Fibroblast of the aortic adventitia (primary cell): ENCODE measurements around the gene SHISA9. TPM values are rescaled to one million over a fixed set of nuclear protein-coding genes. Genes with fewer than 3 reads are reported as not detected.

Experiments
- DNase-seq: peaks from one replicate; pipeline ENCODE4 v3.0.0-alpha.2; 2010; ENCODE audit warnings: low read depth
- H3K4me3 ChIP-seq: 2 replicates; pipeline ENCODE4 v1.5.1; 2011; ENCODE audit warnings: low read depth, mild to moderate bottlenecking, control low read depth, low read length, moderate library complexity
- CTCF ChIP-seq: IDR thresholded peaks from 2 replicates; pipeline ENCODE4 v1.5.1; 2011; ENCODE audit warnings: mild to moderate bottlenecking, low read length, control low read depth, inconsistent platforms; ENCODE audit not compliant: insufficient read depth
- total RNA-seq: library from RNA; depleted of rRNA; stranded (reverse); fragments of >200 nt; gene quantifications from 2 replicates; pipeline ENCODE4 v1.2.3, GENCODE V29; 2012; ENCODE audit warnings: low replicate concordance

Gene SHISA9
- total RNA-seq, 1 donor: not detected

DNA sequence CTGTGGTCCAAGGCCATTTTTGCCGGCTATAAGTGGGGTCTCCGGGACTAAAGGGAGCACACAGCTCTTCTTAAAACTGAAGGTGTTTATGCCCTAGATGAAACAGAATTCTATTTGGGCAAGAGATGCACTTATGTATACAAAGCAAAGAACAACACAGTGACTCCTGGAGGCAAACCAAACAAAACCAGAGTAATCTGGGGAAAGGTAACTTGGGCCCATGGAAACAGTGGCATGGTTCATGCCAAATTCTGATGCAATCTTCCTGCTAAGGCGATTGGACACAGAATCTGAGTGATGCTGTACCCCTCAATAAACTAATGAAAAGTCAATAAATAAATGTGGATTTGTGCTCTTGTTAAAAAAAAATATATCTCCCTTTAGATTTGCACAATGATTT lies 20.2 kb upstream of the SHISA9 start:
- TF ChIP-seq CTCF: no peak
- no peak overlapping the region for H3K4me3 ChIP-seq
- DNase-seq: no peak

GRCh38 chr16:12881740-12882139 lies 19.7 kb upstream of the SHISA9 start:
- TF ChIP-seq CTCF: no peak
- H3K4me3 ChIP-seq: no peak overlapping the region
- no peak for DNase-seq

GRCh38 chr16:12885742-12886141 lies 15.7 kb upstream of the SHISA9 start:
- no peak for DNase-seq

DNA sequence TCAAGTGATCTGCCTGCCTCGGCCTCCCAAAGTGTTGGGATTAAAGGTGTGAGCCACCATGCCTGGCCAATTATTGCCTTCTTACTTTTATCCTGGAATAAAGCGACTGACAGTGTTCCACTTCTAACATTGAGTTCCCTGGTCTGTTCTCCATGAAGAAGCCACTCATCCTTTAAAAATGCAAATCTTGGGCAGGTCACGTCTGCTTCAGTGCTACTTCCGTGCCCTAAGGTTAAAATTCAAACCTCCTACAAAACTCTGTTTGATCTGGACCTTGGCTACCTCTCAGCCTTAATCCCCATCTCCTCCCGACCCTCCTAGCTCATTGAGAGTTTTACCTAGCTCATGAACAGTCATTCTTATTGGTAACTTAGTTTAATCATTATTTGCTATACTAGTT lies 9.6 kb upstream of the SHISA9 start:
- H3K4me3 ChIP-seq: no peak overlapping the region
- no peak for DNase-seq
- no peak for TF ChIP-seq CTCF

More at GRCh38 chr16:12885742-12886141, 15.7 kb upstream of the SHISA9 start:
- TF ChIP-seq CTCF: no peak
- no peak overlapping the region for H3K4me3 ChIP-seq

GRCh38 chr16:12893050-12893750 lies 8.2 kb upstream of the SHISA9 start:
- no peak for DNase-seq
- no peak for TF ChIP-seq CTCF
- no peak overlapping the region for H3K4me3 ChIP-seq

DNA sequence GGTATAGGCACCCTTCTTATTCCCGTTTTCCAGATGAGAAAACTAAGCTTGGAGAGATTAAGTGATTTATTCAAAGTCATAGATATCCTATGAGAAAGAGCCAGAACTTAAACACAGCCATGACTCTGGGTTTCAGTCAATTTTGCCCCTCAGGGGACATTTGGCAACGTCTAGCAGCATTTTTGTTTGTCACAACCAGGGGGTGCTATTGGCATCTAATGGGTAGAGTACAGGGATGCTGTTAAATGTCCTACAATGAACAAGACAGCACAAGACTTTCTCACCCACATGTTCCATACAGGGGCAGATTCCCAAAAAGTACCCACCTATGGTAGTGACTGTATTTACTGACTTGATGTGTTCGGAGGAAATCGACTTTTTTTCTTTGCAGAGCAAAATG lies 4.8 kb upstream of the SHISA9 start:
- no peak for TF ChIP-seq CTCF
- no peak overlapping the region for H3K4me3 ChIP-seq
- DNase-seq: no peak

GRCh38 chr16:12898551-12898950 lies 2.8 kb upstream of the SHISA9 start:
- DNase-seq: no peak
- no peak overlapping the region for H3K4me3 ChIP-seq
- no peak for TF ChIP-seq CTCF
